ENCODE results near the gene APIP.

- no peak for TF ChIP-seq CTCF (IDR thresholded peaks at IDR 0.05)
- TF ChIP-seq POLR2A (IDR thresholded peaks at IDR 0.05) = no peak
Measured at GRCh38 chr11:34865261-34865660, 50.9 kb downstream of the APIP start.

Measured in thyroid gland (tissue), 4 donors.